GM21528 (cell line): ENCODE data around the gene GOSR1.
"Not testable (repeated sequence)": the region's sequence is repeated elsewhere in the genome, so short reads cannot be mapped to it uniquely, and the experiment has no call there.

Source experiments
- ATAC-seq: cut with Tn5 transposase; IDR thresholded peaks from one replicate; pipeline ENCODE4 v1.9.1; 2021; ENCODE audit warnings: mild to moderate bottlenecking, moderate library complexity; ENCODE audit not compliant: unreplicated experiment, low FRiP score

Gene GOSR1

GRCh38 chr17:30572651-30573554 is 95.7 kb downstream of the GOSR1 start:
- not testable (repeated sequence) for ATAC-seq

GRCh38 chr17:30573603-30574175 is 96.5 kb downstream of the GOSR1 start:
- ATAC-seq, result no peak

- ATAC-seq, result not testable (repeated sequence)
These were observed 97.1 kb downstream of the GOSR1 start for GRCh38 chr17:30574309-30574708.

GRCh38 chr17:30574806-30575205 is 97.6 kb downstream of the GOSR1 start:
- ATAC-seq, result not testable (repeated sequence)

- ATAC-seq, result not testable (repeated sequence)
These were observed 98.6 kb downstream of the GOSR1 start for GRCh38 chr17:30575648-30576325.

GRCh38 chr17:30576326-30576861 is 99.2 kb downstream of the GOSR1 start:
- no peak for ATAC-seq
